ENCODE measurements around the gene ZP3. TPM values are rescaled to one million over a fixed set of nuclear protein-coding genes. Genes with fewer than 3 reads are reported as not detected.
"Not testable (repeated sequence)": the region's sequence is repeated elsewhere in the genome, so short reads cannot be mapped to it uniquely, and the experiment has no call there.

Gene ZP3
- total RNA-seq, 1 donor from 2014 or later, result not detected

- H3K4me1 ChIP-seq; H3K27me3 ChIP-seq (ENCODE audit: low read depth); H3K9me3 ChIP-seq; H3K27ac ChIP-seq; intact Hi-C loops (cut with DNase I); H3K36me3 ChIP-seq; H3K4me3 ChIP-seq: not testable (repeated sequence)
- ATAC-seq (peak; percentile 85 to 95), DNase-seq (peak; percentile 64)
Measured at GRCh38 chr7:76445577-76446008, 20.8 kb downstream of the ZP3 start.

GRCh38 chr7:76457017-76457416 is 32.3 kb downstream of the ZP3 start:
- H3K27ac ChIP-seq; ATAC-seq; H3K4me3 ChIP-seq; H3K36me3 ChIP-seq; H3K4me1 ChIP-seq; H3K27me3 ChIP-seq (ENCODE audit: low read depth); DNase-seq; intact Hi-C loops (cut with DNase I); H3K9me3 ChIP-seq: not testable (repeated sequence)

GRCh38 chr7:76458504-76458903 is 33.8 kb downstream of the ZP3 start:
- H3K4me3 ChIP-seq; H3K27ac ChIP-seq; ATAC-seq; H3K27me3 ChIP-seq (ENCODE audit: low read depth); H3K36me3 ChIP-seq; H3K4me1 ChIP-seq; DNase-seq; intact Hi-C loops (cut with DNase I); H3K9me3 ChIP-seq: not testable (repeated sequence)

GRCh38 chr7:76460767-76461166 is 36.0 kb downstream of the ZP3 start:
- H3K9me3 ChIP-seq; H3K4me1 ChIP-seq; H3K4me3 ChIP-seq; H3K27ac ChIP-seq; H3K36me3 ChIP-seq; DNase-seq; intact Hi-C loops (cut with DNase I); ATAC-seq; H3K27me3 ChIP-seq (ENCODE audit: low read depth): not testable (repeated sequence)

GRCh38 chr7:76461464-76462101 is 36.8 kb downstream of the ZP3 start, which contains the start of gene DTX2:
DTX2 (plus strand) TSS chr7:76461709; CDS start chr7:76480510, 18,801 bp downstream.
- DNase-seq; H3K27ac ChIP-seq; H3K36me3 ChIP-seq; H3K27me3 ChIP-seq (ENCODE audit: low read depth); H3K9me3 ChIP-seq; H3K4me1 ChIP-seq; intact Hi-C loops (cut with DNase I): not testable (repeated sequence)
- ATAC-seq, result peak; percentile 97 to 98
- peak within 1 kb of the TSS; percentile 47 for H3K4me3 ChIP-seq

GRCh38 chr7:76462271-76462882 is 37.6 kb downstream of the ZP3 start:
- H3K9me3 ChIP-seq; intact Hi-C loops (cut with DNase I): not testable (repeated sequence)
- ATAC-seq, result peak; percentile 48 to 57

GRCh38 chr7:76464959-76465358 is 40.2 kb downstream of the ZP3 start:
- DNase-seq; ATAC-seq; H3K4me3 ChIP-seq; H3K27ac ChIP-seq; H3K36me3 ChIP-seq; H3K4me1 ChIP-seq; H3K9me3 ChIP-seq; intact Hi-C loops (cut with DNase I); H3K27me3 ChIP-seq (ENCODE audit: low read depth): not testable (repeated sequence)

More at GRCh38 chr7:76462271-76462882, 37.6 kb downstream of the ZP3 start:
- H3K27ac ChIP-seq; H3K4me1 ChIP-seq; H3K27me3 ChIP-seq (ENCODE audit: low read depth); DNase-seq; H3K36me3 ChIP-seq; H3K4me3 ChIP-seq: not testable (repeated sequence)

- intact Hi-C loops (cut with DNase I); H3K27ac ChIP-seq; ATAC-seq; H3K9me3 ChIP-seq; H3K27me3 ChIP-seq (ENCODE audit: low read depth); H3K4me3 ChIP-seq; DNase-seq; H3K4me1 ChIP-seq; H3K36me3 ChIP-seq: not testable (repeated sequence)
Measured at GRCh38 chr7:76465950-76466349, 41.2 kb downstream of the ZP3 start.

GRCh38 chr7:76467743-76468404 is 43.1 kb downstream of the ZP3 start:
- H3K27me3 ChIP-seq (ENCODE audit: low read depth); intact Hi-C loops (cut with DNase I); H3K27ac ChIP-seq; H3K4me3 ChIP-seq; H3K36me3 ChIP-seq; H3K9me3 ChIP-seq; H3K4me1 ChIP-seq: not testable (repeated sequence)
- DNase-seq, result peak; percentile 59
- peak; percentile 80 to 86 for ATAC-seq

- H3K27me3 ChIP-seq (ENCODE audit: low read depth); H3K27ac ChIP-seq; H3K9me3 ChIP-seq; DNase-seq; H3K4me3 ChIP-seq; H3K4me1 ChIP-seq; H3K36me3 ChIP-seq; intact Hi-C loops (cut with DNase I): not testable (repeated sequence)
- peak; percentile 63 to 72 for ATAC-seq
Measured at GRCh38 chr7:76471556-76472221, 46.9 kb downstream of the ZP3 start.

- H3K27me3 ChIP-seq (ENCODE audit: low read depth); ATAC-seq; intact Hi-C loops (cut with DNase I); H3K4me1 ChIP-seq; H3K36me3 ChIP-seq; DNase-seq; H3K9me3 ChIP-seq; H3K27ac ChIP-seq; H3K4me3 ChIP-seq: not testable (repeated sequence)
Measured at GRCh38 chr7:76473097-76473496, 48.3 kb downstream of the ZP3 start.

GRCh38 chr7:76476280-76476679 is 51.5 kb downstream of the ZP3 start:
- H3K4me1 ChIP-seq; ATAC-seq; H3K9me3 ChIP-seq; H3K4me3 ChIP-seq; DNase-seq; H3K27me3 ChIP-seq (ENCODE audit: low read depth); H3K27ac ChIP-seq; intact Hi-C loops (cut with DNase I): not testable (repeated sequence)
- peaks cover 13% of the 10 kb centered on the region for H3K36me3 ChIP-seq

- intact Hi-C loops (cut with DNase I); ATAC-seq; H3K27me3 ChIP-seq (ENCODE audit: low read depth): not testable (repeated sequence)
Measured at GRCh38 chr7:76476742-76477474, 52.2 kb downstream of the ZP3 start.

More at GRCh38 chr7:76476742-76477474, 52.2 kb downstream of the ZP3 start:
- H3K27ac ChIP-seq, H3K9me3 ChIP-seq, DNase-seq, H3K4me1 ChIP-seq, H3K4me3 ChIP-seq: not testable (repeated sequence)
- peaks cover 19% of the 10 kb centered on the region for H3K36me3 ChIP-seq
